PC-9 (cell line): Measurements from ENCODE around the gene NINL.
"Not testable (repeated sequence)": the region's sequence is repeated elsewhere in the genome, so short reads cannot be mapped to it uniquely, and the experiment has no call there.

Experiments used
- CTCF ChIP-seq: fragments of 200-600 bp; sonication (generic); conservative IDR thresholded peaks from 2 replicates; pipeline ENCODE4 v1.6.1; 2017; ENCODE audit warnings: mixed run types, antibody characterized with exemption, mild to moderate bottlenecking, moderate library complexity
- EZH2 ChIP-seq: fragments of 200-600 bp; sonication (generic); IDR thresholded peaks from 2 replicates; pipeline ENCODE4 v1.8.0; 2017; ENCODE audit warnings: antibody characterized with exemption, low read depth

- TF ChIP-seq CTCF, EZH2: not testable (repeated sequence)
Measured at GRCh38 chr20:25550645-25551337, 34.5 kb downstream of the NINL start.
